Measurements from ENCODE around the gene CORIN. TPM values are rescaled to one million over a fixed set of nuclear protein-coding genes. Genes with fewer than 3 reads are reported as not detected.

Gene CORIN
- total RNA-seq, 1 experiment from 2014 or later: 0.20 TPM

- in situ Hi-C loops (cut with HindIII; ENCODE audit: low pct_unique_long_range_greater_than_20kb, low sequenced_read_pairs): no loop called here
- DNase-seq (ENCODE audit: low read depth): no peak
Measured at GRCh38 chr4:47744843-47745382, 93.0 kb downstream of the CORIN start.

GRCh38 chr4:47744253-47744652 is 93.6 kb downstream of the CORIN start:
- in situ Hi-C loops (cut with HindIII; ENCODE audit: low pct_unique_long_range_greater_than_20kb, low sequenced_read_pairs): no loop called here

GRCh38 chr4:47741200-47741599 is 96.7 kb downstream of the CORIN start:
- in situ Hi-C loops (cut with HindIII; ENCODE audit: low pct_unique_long_range_greater_than_20kb, low sequenced_read_pairs): no loop called here
- no peak for DNase-seq (ENCODE audit: low read depth)

More at GRCh38 chr4:47744253-47744652, 93.6 kb downstream of the CORIN start:
- no peak for DNase-seq (ENCODE audit: low read depth)

- no peak for DNase-seq (ENCODE audit: low read depth)
- in situ Hi-C loops (cut with HindIII; ENCODE audit: low pct_unique_long_range_greater_than_20kb, low sequenced_read_pairs): no loop called here
Measured at GRCh38 chr4:47737326-47737725, 100.5 kb downstream of the CORIN start.

GRCh38 chr4:47736555-47736954 is 101.3 kb downstream of the CORIN start:
- DNase-seq (ENCODE audit: low read depth): no peak
- in situ Hi-C loops (cut with HindIII; ENCODE audit: low pct_unique_long_range_greater_than_20kb, low sequenced_read_pairs): no loop called here

- in situ Hi-C loops (cut with HindIII; ENCODE audit: low pct_unique_long_range_greater_than_20kb, low sequenced_read_pairs): no loop called here
- no peak for DNase-seq (ENCODE audit: low read depth)
Measured at GRCh38 chr4:47736146-47736545, 101.7 kb downstream of the CORIN start.

GRCh38 chr4:47733302-47734175 is 104.3 kb downstream of the CORIN start:
- in situ Hi-C loops (cut with HindIII; ENCODE audit: low pct_unique_long_range_greater_than_20kb, low sequenced_read_pairs): no loop called here
- DNase-seq (ENCODE audit: low read depth): no peak

GRCh38 chr4:47731182-47731581 is 106.7 kb downstream of the CORIN start:
- in situ Hi-C loops (cut with HindIII; ENCODE audit: low pct_unique_long_range_greater_than_20kb, low sequenced_read_pairs): no loop called here
- no peak for DNase-seq (ENCODE audit: low read depth)

- no peak for DNase-seq (ENCODE audit: low read depth)
Measured at GRCh38 chr4:47729131-47729680, 108.7 kb downstream of the CORIN start.

GRCh38 chr4:47721892-47722575 is 115.8 kb downstream of the CORIN start:
- DNase-seq (ENCODE audit: low read depth): no peak
- in situ Hi-C loops (cut with HindIII; ENCODE audit: low pct_unique_long_range_greater_than_20kb, low sequenced_read_pairs): no loop called here

More at GRCh38 chr4:47729131-47729680, 108.7 kb downstream of the CORIN start:
- in situ Hi-C loops (cut with HindIII; ENCODE audit: low pct_unique_long_range_greater_than_20kb, low sequenced_read_pairs): no loop called here

- in situ Hi-C loops (cut with HindIII; ENCODE audit: low pct_unique_long_range_greater_than_20kb, low sequenced_read_pairs): no loop called here
Measured at GRCh38 chr4:47721485-47721884, 116.4 kb downstream of the CORIN start.

GRCh38 chr4:47720787-47721186 is 117.1 kb downstream of the CORIN start:
- in situ Hi-C loops (cut with HindIII; ENCODE audit: low pct_unique_long_range_greater_than_20kb, low sequenced_read_pairs): no loop called here
- no peak for DNase-seq (ENCODE audit: low read depth)

More at GRCh38 chr4:47721485-47721884, 116.4 kb downstream of the CORIN start:
- no peak for DNase-seq (ENCODE audit: low read depth)

- in situ Hi-C loops (cut with HindIII; ENCODE audit: low pct_unique_long_range_greater_than_20kb, low sequenced_read_pairs): no loop called here
- no peak for DNase-seq (ENCODE audit: low read depth)
Measured at GRCh38 chr4:47719576-47719975, 118.3 kb downstream of the CORIN start.

- in situ Hi-C loops (cut with HindIII; ENCODE audit: low pct_unique_long_range_greater_than_20kb, low sequenced_read_pairs): no loop called here
- DNase-seq (ENCODE audit: low read depth): no peak
Measured at GRCh38 chr4:47718696-47719095, 119.2 kb downstream of the CORIN start.

GRCh38 chr4:47717188-47717587 is 120.7 kb downstream of the CORIN start:
- no peak for DNase-seq (ENCODE audit: low read depth)
- in situ Hi-C loops (cut with HindIII; ENCODE audit: low pct_unique_long_range_greater_than_20kb, low sequenced_read_pairs): no loop called here

GRCh38 chr4:47715716-47716416 is 122.0 kb downstream of the CORIN start:
- in situ Hi-C loops (cut with HindIII; ENCODE audit: low pct_unique_long_range_greater_than_20kb, low sequenced_read_pairs): no loop called here
- no peak for DNase-seq (ENCODE audit: low read depth)

GRCh38 chr4:47714269-47714668 is 123.6 kb downstream of the CORIN start:
- in situ Hi-C loops (cut with HindIII; ENCODE audit: low pct_unique_long_range_greater_than_20kb, low sequenced_read_pairs): no loop called here

GRCh38 chr4:47713129-47713834 is 124.6 kb downstream of the CORIN start:
- DNase-seq (ENCODE audit: low read depth): no peak
- in situ Hi-C loops (cut with HindIII; ENCODE audit: low pct_unique_long_range_greater_than_20kb, low sequenced_read_pairs): no loop called here

More at GRCh38 chr4:47714269-47714668, 123.6 kb downstream of the CORIN start:
- DNase-seq (ENCODE audit: low read depth): no peak
